ENCODE data around the gene KIF13A. TPM values are rescaled to one million over a fixed set of nuclear protein-coding genes. Genes with fewer than 3 reads are reported as not detected.
A peak's percentile ranks its signal among the peaks of the same experiment; 100 is the strongest.

Gene KIF13A
- total and polyA plus RNA-seq, 9 of the 15 experiments (the other 6 are each of a cell fraction or from before 2014, with no cell fraction given): 3.6 to 44.3 (median 29.7) TPM

GRCh38 chr6:17729223-17730077 lies 258.0 kb downstream of the KIF13A start (continued):
- TF ChIP-seq GTF2E2 (tag; IDR thresholded peaks at IDR 0.05) (0 out of 2 replicates have a peak, but pooled peaks have one; percentile 45), CBFA2T2 (conservative IDR thresholded peaks at IDR 0.05) (no peak), USF2 (CRISPR knock-in tag; IDR thresholded peaks at IDR 0.05) (no peak), THRAP3 (IDR thresholded peaks at IDR 0.05; ENCODE audit: borderline replicate concordance) (no peak), BCL6 (CRISPR knock-in tag; IDR thresholded peaks at IDR 0.05) (no peak), POLR2G (IDR thresholded peaks at IDR 0.05; ENCODE audit: low read depth, low read length) (0 out of 2 replicates have a peak, but pooled peaks have one; percentile 31), HES1 (IDR thresholded peaks at IDR 0.05; ENCODE audit: low read depth) (no peak), KLF1 (tag; IDR thresholded peaks at IDR 0.05) (no peak), GATAD2B (IDR thresholded peaks at IDR 0.05; ENCODE audit: borderline replicate concordance) (no peak), HMG20A (CRISPR knock-in tag; conservative IDR thresholded peaks at IDR 0.05) (no peak), BRD9 (IDR thresholded peaks at IDR 0.05; ENCODE audit: low read depth, partially characterized antibody) (no peak), SNRNP70 (optimal IDR thresholded peaks at IDR 0.05; ENCODE audit: low read depth, low read length) (no peak), PHF20 (IDR thresholded peaks at IDR 0.05; ENCODE audit: partially characterized antibody) (no peak), ZNF551 (CRISPR knock-in tag; IDR thresholded peaks at IDR 0.05) (no peak), ZBTB7A (IDR thresholded peaks at IDR 0.05; ENCODE audit: borderline replicate concordance, control insufficient read depth, low read depth, low read length) (no peak), DIDO1 (tag; IDR thresholded peaks at IDR 0.05; ENCODE audit: low read depth) (no peak; the same call in 1 of the 2 replicates), ASH1L (IDR thresholded peaks at IDR 0.05; ENCODE audit: borderline replicate concordance, low read depth, partially characterized antibody) (peak; percentile 69), NELFE (IDR thresholded peaks at IDR 0.05; ENCODE audit: insufficient read depth, insufficient read length) (no peak), RBM14 (IDR thresholded peaks at IDR 0.05; ENCODE audit: borderline replicate concordance, insufficient read depth, low read depth, low read length) (no peak), CHCHD3 (CRISPR knock-in tag; IDR thresholded peaks at IDR 0.05) (no peak), ZNF143 (CRISPR knock-in tag; IDR thresholded peaks at IDR 0.05) (no peak)
- TF ChIP-seq, protein P1, sequence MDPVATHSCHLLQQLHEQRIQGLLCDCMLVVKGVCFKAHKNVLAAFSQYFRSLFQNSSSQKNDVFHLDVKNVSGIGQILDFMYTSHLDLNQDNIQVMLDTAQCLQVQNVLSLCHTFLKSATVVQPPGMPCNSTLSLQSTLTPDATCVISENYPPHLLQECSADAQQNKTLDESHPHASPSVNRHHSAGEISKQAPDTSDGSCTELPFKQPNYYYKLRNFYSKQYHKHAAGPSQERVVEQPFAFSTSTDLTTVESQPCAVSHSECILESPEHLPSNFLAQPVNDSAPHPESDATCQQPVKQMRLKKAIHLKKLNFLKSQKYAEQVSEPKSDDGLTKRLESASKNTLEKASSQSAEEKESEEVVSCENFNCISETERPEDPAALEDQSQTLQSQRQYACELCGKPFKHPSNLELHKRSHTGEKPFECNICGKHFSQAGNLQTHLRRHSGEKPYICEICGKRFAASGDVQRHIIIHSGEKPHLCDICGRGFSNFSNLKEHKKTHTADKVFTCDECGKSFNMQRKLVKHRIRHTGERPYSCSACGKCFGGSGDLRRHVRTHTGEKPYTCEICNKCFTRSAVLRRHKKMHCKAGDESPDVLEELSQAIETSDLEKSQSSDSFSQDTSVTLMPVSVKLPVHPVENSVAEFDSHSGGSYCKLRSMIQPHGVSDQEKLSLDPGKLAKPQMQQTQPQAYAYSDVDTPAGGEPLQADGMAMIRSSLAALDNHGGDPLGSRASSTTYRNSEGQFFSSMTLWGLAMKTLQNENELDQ (CRISPR knock-in tag; IDR thresholded peaks at IDR 0.05; ENCODE audit: borderline replicate concordance): no peak
- TF ChIP-seq, protein P2, sequence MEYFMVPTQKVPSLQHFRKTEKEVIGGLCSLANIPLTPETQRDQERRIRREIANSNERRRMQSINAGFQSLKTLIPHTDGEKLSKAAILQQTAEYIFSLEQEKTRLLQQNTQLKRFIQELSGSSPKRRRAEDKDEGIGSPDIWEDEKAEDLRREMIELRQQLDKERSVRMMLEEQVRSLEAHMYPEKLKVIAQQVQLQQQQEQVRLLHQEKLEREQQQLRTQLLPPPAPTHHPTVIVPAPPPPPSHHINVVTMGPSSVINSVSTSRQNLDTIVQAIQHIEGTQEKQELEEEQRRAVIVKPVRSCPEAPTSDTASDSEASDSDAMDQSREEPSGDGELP (CRISPR knock-in tag; IDR thresholded peaks at IDR 0.05; ENCODE audit: borderline replicate concordance): no peak
- TF ChIP-seq, protein P3, sequence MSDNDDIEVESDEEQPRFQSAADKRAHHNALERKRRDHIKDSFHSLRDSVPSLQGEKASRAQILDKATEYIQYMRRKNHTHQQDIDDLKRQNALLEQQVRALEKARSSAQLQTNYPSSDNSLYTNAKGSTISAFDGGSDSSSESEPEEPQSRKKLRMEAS (CRISPR knock-in tag; IDR thresholded peaks at IDR 0.05): no peak
